Dendritic cell treated with granulocyte-macrophage colony-stimulating factor and Interleukin-4, amounts not matched to agents 40 ng/mL and 50 ng/mL, for 4 days (primary cell): Measurements from ENCODE around the gene LBHD1.
"Not testable (repeated sequence)": the region's sequence is repeated elsewhere in the genome, so short reads cannot be mapped to it uniquely, and the experiment has no call there.

Experiments
- H3K27ac Mint-ChIP-seq: one replicate; pipeline ENCODE4 v1.8.0; 2022; ENCODE audit warnings: mild to moderate bottlenecking, mixed read lengths
- H3K27me3 Mint-ChIP-seq: one replicate; pipeline ENCODE4 v1.8.0; 2022; ENCODE audit warnings: mild to moderate bottlenecking, mixed read lengths
- H3K36me3 Mint-ChIP-seq: one replicate; pipeline ENCODE4 v1.8.0; 2022; ENCODE audit warnings: low read depth, mixed read lengths
- H3K4me1 Mint-ChIP-seq: one replicate; pipeline ENCODE4 v1.8.0; 2022; ENCODE audit warnings: low read depth, mixed read lengths
- H3K4me3 Mint-ChIP-seq: one replicate; pipeline ENCODE4 v1.8.0; 2022; ENCODE audit warnings: mild to moderate bottlenecking, moderate library complexity, mixed read lengths
- H3K9me3 Mint-ChIP-seq: one replicate; pipeline ENCODE4 v1.8.0; 2022; ENCODE audit warnings: mixed read lengths
- intact Hi-C: fragments of 100-400 bp; cut with micrococcal nuclease; formaldehyde crosslinking; loops from one replicate; pipeline ENCODE4 v1.15.0; 2022

The LBHD1 gene

DNA sequence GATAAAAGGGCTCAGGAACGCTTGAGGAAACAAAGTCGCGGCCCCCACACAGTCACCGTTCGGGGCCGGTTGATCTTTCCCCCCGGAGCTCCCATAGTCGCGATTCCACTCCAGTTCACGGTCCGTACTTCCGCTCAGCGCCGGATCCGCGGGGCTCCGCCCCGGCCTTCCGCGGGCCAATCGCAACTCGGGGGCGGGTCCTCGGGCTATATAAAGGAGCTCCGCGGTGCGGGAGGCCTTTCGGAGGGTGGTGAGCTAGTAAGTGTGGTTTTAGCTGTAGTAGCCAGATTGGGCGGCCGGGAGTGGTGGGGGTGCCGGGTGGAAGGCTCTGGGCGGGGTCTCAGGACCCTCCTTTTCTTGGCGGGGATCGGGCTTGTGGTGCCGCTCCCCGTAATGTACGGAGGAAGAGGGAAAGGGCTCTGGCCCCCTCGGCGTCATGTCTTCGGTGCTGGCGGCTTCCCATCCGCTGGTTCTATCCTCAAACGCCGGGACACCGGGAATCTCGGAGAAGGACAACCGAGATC is 6.9 kb downstream of the LBHD1 start, which contains the start of the genes C11orf98 and CSKMT:
Gene C11orf98, minus strand, starts transcription at position 136 of the 524 bp plus-strand sequence. Its CDS starts 41 bp downstream, at position 95.
Gene CSKMT, plus strand, starts transcription at position 238 of the 524 bp plus-strand sequence. CDS start 568 bp downstream, outside the sequence.
- Mint-ChIP-seq H3K9me3 (no peaks in the 10 kb centered on the region), H3K27ac (peak within 1 kb of the TSS; percentile 88), H3K4me3 (peak within 1 kb of the TSS; percentile 94), H3K27me3 (no peaks in the 10 kb centered on the region), H3K4me1 (peaks cover 35% of the 10 kb centered on the region), H3K36me3 (peaks cover 65% of the 10 kb centered on the region)
- intact Hi-C loops: no loop called here

GRCh38 chr11:62664405-62665074 is 7.5 kb downstream of the LBHD1 start:
- intact Hi-C loops: no loop called here
- H3K36me3 Mint-ChIP-seq: peaks cover 63% of the 10 kb centered on the region
- H3K4me1 Mint-ChIP-seq: peaks cover 29% of the 10 kb centered on the region
- H3K27me3 Mint-ChIP-seq: no peaks in the 10 kb centered on the region
- peak overlapping the region; percentile 94 for H3K4me3 Mint-ChIP-seq
- no peaks in the 10 kb centered on the region for H3K9me3 Mint-ChIP-seq
- peak overlapping the region; percentile 88 for H3K27ac Mint-ChIP-seq

- H3K27me3 Mint-ChIP-seq: no peaks in the 10 kb centered on the region
- H3K27ac Mint-ChIP-seq: no peak overlapping the region
- H3K4me1 Mint-ChIP-seq: peaks cover 13% of the 10 kb centered on the region
- H3K9me3 Mint-ChIP-seq: no peaks in the 10 kb centered on the region
- peaks cover 8% of the 10 kb centered on the region for H3K36me3 Mint-ChIP-seq
- no peak overlapping the region for H3K4me3 Mint-ChIP-seq
- intact Hi-C loops: no loop called here
These were observed 15.2 kb downstream of the LBHD1 start for GRCh38 chr11:62656796-62657429.

- Mint-ChIP-seq H3K27me3 (no peaks in the 10 kb centered on the region), H3K27ac (peak overlapping the region; percentile 93), H3K4me1 (peaks cover 18% of the 10 kb centered on the region), H3K36me3 (peaks cover 24% of the 10 kb centered on the region), H3K9me3 (no peaks in the 10 kb centered on the region), H3K4me3 (peak overlapping the region; percentile 21)
- intact Hi-C loops: no loop called here
These were observed 17.8 kb downstream of the LBHD1 start for GRCh38 chr11:62654297-62654696.

DNA sequence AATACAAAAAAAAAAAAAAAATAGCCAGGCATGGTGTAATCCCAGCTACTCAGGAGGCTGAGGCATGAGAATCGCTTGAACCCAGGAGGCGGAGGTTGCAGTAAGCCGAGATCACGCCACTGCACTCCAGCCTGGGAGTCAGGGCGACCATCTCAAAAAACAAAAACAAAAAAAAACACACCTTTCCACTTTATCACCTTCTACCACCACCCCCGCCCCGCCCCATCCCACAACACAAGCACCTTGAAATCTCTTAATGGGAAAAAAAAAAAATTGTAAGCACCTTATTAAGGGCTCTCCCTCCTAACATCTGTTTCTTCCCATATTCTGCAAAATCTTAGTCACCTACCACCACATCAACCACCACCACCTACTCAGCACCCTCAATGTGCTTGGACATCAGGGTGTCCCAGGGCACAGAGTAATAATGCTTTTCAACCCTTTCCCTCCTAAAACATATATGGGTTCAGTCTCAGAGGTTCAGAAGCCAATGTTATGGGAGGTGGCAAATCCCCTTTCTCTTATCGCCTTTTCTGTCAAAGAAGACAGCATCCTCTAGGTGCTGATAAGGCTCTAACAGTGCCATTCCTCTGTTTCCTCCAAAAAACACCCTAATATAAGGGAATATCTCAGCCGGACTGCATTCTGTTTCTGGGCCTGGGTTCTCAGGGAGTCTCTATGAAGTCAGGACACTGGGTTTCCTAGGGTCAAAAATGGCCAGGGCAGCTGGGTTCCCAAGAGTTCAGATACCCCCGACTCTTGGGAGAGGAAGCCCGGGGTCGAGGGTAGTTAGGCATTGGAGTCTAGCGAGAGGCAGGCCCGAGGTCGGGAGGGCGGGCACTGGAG is 19.7 kb downstream of the LBHD1 start:
- H3K9me3 Mint-ChIP-seq: no peaks in the 10 kb centered on the region
- peaks cover 26% of the 10 kb centered on the region for H3K4me1 Mint-ChIP-seq
- peak overlapping the region; percentile 96 for H3K4me3 Mint-ChIP-seq
- intact Hi-C loops: loop anchor here (1.0 kb wide), 1 partner anchor 27 kb away; the partner anchor contains the start of gene UBXN1
- peaks cover 43% of the 10 kb centered on the region for H3K36me3 Mint-ChIP-seq
- no peaks in the 10 kb centered on the region for H3K27me3 Mint-ChIP-seq
- peak overlapping the region; percentile 93 for H3K27ac Mint-ChIP-seq

- intact Hi-C loops, H3K9me3 Mint-ChIP-seq, H3K27me3 Mint-ChIP-seq, H3K4me3 Mint-ChIP-seq: not testable (repeated sequence)
- peaks cover 53% of the 10 kb centered on the region for H3K36me3 Mint-ChIP-seq
- H3K4me1 Mint-ChIP-seq: peaks cover 41% of the 10 kb centered on the region
- peak overlapping the region; percentile 43 for H3K27ac Mint-ChIP-seq
These were observed 21.8 kb downstream of the LBHD1 start for GRCh38 chr11:62650283-62650682.

DNA sequence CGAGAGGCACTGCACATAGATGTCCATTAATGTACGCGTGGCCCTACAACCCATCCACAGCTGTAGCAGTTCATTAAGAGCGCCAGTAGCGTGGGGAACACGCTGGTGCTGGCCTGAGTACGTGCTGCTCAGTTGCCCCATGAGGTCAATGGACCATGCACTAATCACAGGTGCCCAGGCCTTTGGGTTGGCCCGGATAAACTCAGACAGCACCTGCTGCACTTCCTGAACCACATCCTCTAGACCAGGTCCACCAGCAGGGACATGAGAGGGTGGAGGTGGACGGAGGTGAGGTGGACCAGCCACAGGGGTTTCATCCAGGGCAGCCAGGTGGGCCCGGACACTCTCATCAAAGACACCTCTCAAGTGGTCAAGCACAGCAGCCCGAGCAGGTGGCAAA is 22.6 kb downstream of the LBHD1 start:
- Mint-ChIP-seq H3K27me3 (no peaks in the 10 kb centered on the region), H3K4me1 (peaks cover 48% of the 10 kb centered on the region), H3K36me3 (peaks cover 56% of the 10 kb centered on the region), H3K27ac (no peak overlapping the region), H3K9me3 (no peaks in the 10 kb centered on the region), H3K4me3 (no peak overlapping the region)
- intact Hi-C loops: no loop called here

GRCh38 chr11:62648967-62649364 is 23.1 kb downstream of the LBHD1 start:
- intact Hi-C loops: no loop called here
- H3K36me3 Mint-ChIP-seq: peaks cover 61% of the 10 kb centered on the region
- H3K4me1 Mint-ChIP-seq: peaks cover 52% of the 10 kb centered on the region
- no peak overlapping the region for H3K27ac Mint-ChIP-seq
- H3K9me3 Mint-ChIP-seq: no peaks in the 10 kb centered on the region
- H3K4me3 Mint-ChIP-seq: no peak overlapping the region
- no peaks in the 10 kb centered on the region for H3K27me3 Mint-ChIP-seq

- Mint-ChIP-seq H3K27ac (no peak overlapping the region), H3K4me3 (no peak overlapping the region), H3K4me1 (peaks cover 48% of the 10 kb centered on the region)
These were observed 23.7 kb downstream of the LBHD1 start for GRCh38 chr11:62648185-62648966.

DNA sequence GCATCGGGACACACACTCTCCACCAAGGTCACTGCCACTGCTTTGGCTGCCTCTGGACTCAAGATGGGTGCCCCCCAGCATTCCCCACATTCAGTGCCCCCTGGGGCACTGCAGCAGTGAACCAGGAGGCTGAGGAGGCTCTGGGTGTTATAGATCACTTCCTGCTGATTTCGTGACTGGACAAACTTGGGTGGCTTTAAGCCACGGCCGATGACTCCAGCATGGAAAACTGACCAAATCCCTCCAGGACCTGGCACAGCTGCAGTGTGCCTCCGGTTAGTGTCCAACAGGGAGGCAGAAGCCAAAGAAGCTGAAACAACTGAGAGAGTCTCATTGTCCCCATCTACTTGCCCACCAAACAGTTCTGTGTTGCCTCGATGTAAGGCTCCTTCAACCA is 24.5 kb downstream of the LBHD1 start:
- peaks cover 46% of the 10 kb centered on the region for H3K4me1 Mint-ChIP-seq
- no peaks in the 10 kb centered on the region for H3K27me3 Mint-ChIP-seq

More at GRCh38 chr11:62648185-62648966, 23.7 kb downstream of the LBHD1 start:
- Mint-ChIP-seq H3K27me3 (no peaks in the 10 kb centered on the region), H3K9me3 (no peaks in the 10 kb centered on the region), H3K36me3 (peaks cover 67% of the 10 kb centered on the region)
- intact Hi-C loops: no loop called here

DNA sequence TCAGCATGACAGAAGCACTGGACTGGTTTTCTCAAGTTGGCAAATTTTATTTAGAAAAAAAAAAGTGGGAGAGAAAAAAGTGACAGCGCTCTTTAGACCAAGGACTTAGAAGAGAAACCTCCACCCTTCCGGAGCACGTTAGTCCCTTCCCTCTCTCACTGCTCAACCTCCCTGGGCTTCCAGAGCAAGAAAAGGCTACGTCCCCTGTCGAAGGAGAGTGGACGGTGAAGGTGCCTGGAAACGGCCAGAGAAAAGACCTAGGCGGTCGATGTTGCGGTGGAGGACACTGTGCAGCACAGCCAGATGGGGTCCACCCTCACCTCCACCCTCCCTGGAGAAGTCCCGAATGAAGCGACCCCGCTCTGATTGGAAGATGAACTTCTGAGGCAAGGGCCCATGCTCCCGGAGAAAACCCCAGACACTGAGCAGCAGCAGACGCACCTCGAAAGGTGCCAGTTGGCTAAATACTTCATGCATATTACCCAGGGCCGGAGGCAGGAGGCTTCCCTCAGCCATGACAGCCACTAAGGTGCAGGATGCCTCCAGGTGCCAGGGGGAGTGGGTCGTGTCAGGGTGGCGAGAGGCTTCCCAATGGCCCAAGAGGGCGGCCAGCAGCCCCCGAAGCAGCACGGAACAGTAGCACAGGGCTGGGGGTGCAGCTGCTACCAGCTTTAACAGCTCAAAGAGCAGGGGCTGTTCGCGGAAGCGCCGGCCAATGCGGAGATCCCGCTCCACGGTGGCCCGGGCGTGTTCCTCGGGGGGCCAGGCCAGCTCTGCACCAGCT is 25.1 kb downstream of the LBHD1 start:
- Mint-ChIP-seq H3K4me1 (peaks cover 40% of the 10 kb centered on the region), H3K27me3 (no peaks in the 10 kb centered on the region), H3K36me3 (peaks cover 70% of the 10 kb centered on the region), H3K27ac (peak overlapping the region; percentile 93), H3K9me3 (no peaks in the 10 kb centered on the region), H3K4me3 (peak overlapping the region; percentile 95)
- intact Hi-C loops: loop anchor here (1.0 kb wide), 1 partner anchor 46 kb away; the partner anchor contains the start of gene MTA2

More for the DNA sequence above, 24.5 kb downstream of the LBHD1 start:
- intact Hi-C loops: no loop called here
- Mint-ChIP-seq H3K9me3 (no peaks in the 10 kb centered on the region), H3K36me3 (peaks cover 69% of the 10 kb centered on the region), H3K4me3 (no peak overlapping the region), H3K27ac (no peak overlapping the region)

DNA sequence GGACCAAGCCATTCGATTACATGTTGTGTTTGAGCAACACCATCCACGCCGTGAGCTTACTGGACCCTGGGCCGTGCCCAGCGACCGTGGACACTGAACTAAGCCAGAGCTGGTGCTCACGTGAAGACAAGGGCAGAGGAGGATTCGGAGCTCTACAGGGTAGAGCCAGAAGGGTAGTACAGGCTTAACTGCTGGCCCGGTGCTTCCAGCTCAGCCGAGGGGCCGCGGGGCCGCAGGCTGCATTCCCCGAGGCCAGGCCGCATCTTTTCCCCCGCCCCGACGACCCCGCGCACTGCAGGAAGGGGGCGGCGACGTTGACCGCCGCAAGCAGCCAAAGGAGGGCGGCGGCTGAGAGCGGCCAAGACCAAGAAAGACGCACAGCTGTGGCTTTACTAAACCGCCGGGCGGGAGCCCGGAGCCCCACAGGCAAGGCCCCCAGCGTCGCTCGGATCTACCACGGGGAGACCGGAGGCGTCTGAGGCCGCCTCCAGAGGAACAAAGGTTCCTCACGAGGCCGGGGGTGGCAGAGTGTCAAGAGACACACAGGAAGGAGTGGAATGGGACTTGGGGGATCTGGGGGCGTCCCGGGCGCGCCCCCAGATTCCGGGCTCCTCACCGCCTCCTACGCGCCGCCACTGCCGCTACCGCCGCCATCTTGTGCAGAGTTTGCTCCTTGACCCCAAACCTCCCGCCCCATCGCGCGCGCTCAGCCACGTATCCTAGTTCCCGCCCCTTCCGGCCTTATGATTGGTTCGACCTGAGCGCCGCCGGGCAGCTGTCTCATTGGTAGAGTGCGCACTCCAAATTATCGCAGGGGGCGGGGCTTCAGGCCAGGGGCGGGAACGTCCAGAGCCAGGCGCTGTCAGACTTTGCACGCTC is 25.9 kb downstream of the LBHD1 start, which contains the start of gene GANAB:
Gene GANAB, minus strand, starts transcription at position 668 of the 879 bp plus-strand sequence. Its CDS starts 14 bp downstream, at position 654.
- Mint-ChIP-seq H3K36me3 (peaks cover 74% of the 10 kb centered on the region), H3K27me3 (no peaks in the 10 kb centered on the region), H3K9me3 (no peaks in the 10 kb centered on the region), H3K4me3 (peak within 1 kb of the TSS; percentile 95), H3K27ac (peak within 1 kb of the TSS; percentile 93), H3K4me1 (peaks cover 39% of the 10 kb centered on the region)
- intact Hi-C loops: loop anchor here (1.0 kb wide), 1 partner anchor 45 kb away; the partner anchor contains the start of gene MTA2
